ENCODE data around the gene MRPL37. TPM values are rescaled to one million over a fixed set of nuclear protein-coding genes. Genes with fewer than 3 reads are reported as not detected.

MRPL37 gene
- total RNA-seq, 6 experiments from 2014 or later, result 56.2 to 108 (median 73.4) TPM

DNA sequence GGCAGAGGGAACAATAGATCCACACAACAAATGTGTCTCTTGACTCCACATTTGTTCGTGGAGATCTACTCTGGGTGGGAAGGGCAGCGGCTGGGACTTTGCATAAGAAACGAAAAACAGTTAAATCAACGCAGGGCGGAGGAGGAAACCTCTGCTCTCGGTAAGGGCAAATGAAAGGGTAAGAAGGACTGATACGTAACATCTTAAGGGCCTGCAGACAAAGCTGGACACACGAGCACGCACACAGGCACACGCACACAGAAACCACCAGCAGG, 57.3 kb downstream of the MRPL37 start:
- intact Hi-C loops (cut with DNase I), result no loop called here
- no peak overlapping the region for H3K4me3 ChIP-seq
- no peak for DNase-seq
- TF ChIP-seq, protein P1, sequence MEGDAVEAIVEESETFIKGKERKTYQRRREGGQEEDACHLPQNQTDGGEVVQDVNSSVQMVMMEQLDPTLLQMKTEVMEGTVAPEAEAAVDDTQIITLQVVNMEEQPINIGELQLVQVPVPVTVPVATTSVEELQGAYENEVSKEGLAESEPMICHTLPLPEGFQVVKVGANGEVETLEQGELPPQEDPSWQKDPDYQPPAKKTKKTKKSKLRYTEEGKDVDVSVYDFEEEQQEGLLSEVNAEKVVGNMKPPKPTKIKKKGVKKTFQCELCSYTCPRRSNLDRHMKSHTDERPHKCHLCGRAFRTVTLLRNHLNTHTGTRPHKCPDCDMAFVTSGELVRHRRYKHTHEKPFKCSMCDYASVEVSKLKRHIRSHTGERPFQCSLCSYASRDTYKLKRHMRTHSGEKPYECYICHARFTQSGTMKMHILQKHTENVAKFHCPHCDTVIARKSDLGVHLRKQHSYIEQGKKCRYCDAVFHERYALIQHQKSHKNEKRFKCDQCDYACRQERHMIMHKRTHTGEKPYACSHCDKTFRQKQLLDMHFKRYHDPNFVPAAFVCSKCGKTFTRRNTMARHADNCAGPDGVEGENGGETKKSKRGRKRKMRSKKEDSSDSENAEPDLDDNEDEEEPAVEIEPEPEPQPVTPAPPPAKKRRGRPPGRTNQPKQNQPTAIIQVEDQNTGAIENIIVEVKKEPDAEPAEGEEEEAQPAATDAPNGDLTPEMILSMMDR (IDR thresholded peaks at IDR 0.05), result no peak
- no peak for TF ChIP-seq POLR2A (IDR thresholded peaks at IDR 0.05)
- no peaks in the 10 kb centered on the region for H3K9me3 ChIP-seq
- no peak for ATAC-seq
- H3K27me3 ChIP-seq, result no peaks in the 10 kb centered on the region
- WGBS (ENCODE audit: insufficient coverage, low coverage, low lambda C conversion rate, missing lambda C conversion rate), result 81% methylated on average over 10 of the region's 10 CpGs
- H3K4me1 ChIP-seq, result peaks cover 0 to 1% (median 0%) of the 10 kb centered on the region in 4 donors
- H3K36me3 ChIP-seq, result no peaks in the 10 kb centered on the region
- H3K27ac ChIP-seq, result no peak overlapping the region

DNA sequence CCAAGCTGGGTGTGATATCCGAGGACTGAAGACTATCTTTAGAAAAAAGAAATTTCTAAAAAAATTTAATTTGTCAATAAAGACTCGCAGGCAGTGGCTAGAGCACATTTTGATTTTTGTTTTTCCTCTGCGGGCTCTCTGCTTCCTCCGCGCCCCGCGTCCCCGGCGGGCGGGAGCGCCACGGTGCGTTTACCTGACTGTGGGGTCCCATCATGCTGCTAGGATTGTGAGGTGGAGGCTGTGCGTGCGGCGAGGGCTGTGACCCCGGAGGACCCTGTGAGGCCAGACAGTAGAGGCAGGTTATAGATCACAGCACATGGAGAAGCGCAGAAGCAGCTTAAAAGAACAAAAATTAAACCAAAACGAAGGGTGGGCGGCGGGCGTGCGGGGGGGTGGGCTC, 57.9 kb downstream of the MRPL37 start:
- Histone ChIP-seq H3K9me3 (no peaks in the 10 kb centered on the region), H3K36me3 (no peaks in the 10 kb centered on the region), H3K4me3 (no peak overlapping the region), H3K27me3 (no peaks in the 10 kb centered on the region), H3K4me1 (peaks cover 0 to 7% (median 0%) of the 10 kb centered on the region in 4 donors), H3K27ac (no peak overlapping the region)
- DNase-seq, result no peak
- ATAC-seq, result no peak
- intact Hi-C loops (cut with DNase I), result no loop called here
- WGBS (ENCODE audit: insufficient coverage, low coverage, low lambda C conversion rate, missing lambda C conversion rate), result 90% methylated on average over 20 of the region's 23 CpGs
- TF ChIP-seq, protein P1 (IDR thresholded peaks at IDR 0.05), result no peak
- TF ChIP-seq POLR2A (IDR thresholded peaks at IDR 0.05), result no peak

DNA sequence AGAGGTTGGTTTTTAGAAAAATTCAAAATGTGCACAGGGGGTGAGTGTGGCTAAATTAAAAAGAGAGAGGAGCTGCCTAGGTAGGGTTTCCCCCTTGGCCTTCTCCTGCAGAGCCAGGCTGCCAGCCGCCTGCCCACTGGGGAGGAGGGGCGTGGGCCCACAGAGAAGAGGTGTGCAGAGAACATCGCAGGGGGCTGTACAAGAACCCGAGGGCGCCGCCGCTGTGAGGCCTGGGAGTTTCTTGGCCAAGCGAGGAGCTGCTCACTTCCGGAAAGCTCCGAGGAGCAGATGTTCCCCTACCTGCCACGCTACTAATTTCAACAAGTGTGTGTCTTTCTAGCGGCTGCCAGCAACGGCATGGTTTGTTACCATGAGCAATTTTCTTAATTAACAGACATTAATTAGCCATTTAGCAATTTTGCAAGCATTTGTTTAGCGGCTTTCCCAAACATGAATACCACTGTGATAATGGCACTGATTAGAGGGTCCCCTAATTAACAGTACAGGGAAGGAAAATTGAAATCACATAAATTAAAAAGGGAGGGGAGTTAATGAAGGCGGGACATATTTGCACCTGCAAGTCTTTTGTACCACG, 59.7 kb downstream of the MRPL37 start:
- H3K4me3 ChIP-seq, result no peak overlapping the region
- no peak for DNase-seq
- no peak for TF ChIP-seq POLR2A (IDR thresholded peaks at IDR 0.05)
- TF ChIP-seq, protein P1 (IDR thresholded peaks at IDR 0.05), result no peak
- no peaks in the 10 kb centered on the region for H3K36me3 ChIP-seq
- H3K27ac ChIP-seq, result no peak overlapping the region
- H3K4me1 ChIP-seq, result peaks cover 0 to 8% (median 0%) of the 10 kb centered on the region in 4 donors
- H3K9me3 ChIP-seq, result no peaks in the 10 kb centered on the region
- H3K27me3 ChIP-seq, result no peaks in the 10 kb centered on the region
- 91% methylated on average over 9 of the region's 16 CpGs for WGBS (ENCODE audit: insufficient coverage, low coverage, low lambda C conversion rate, missing lambda C conversion rate)
- no peak for ATAC-seq
- intact Hi-C loops (cut with DNase I), result no loop called here

DNA sequence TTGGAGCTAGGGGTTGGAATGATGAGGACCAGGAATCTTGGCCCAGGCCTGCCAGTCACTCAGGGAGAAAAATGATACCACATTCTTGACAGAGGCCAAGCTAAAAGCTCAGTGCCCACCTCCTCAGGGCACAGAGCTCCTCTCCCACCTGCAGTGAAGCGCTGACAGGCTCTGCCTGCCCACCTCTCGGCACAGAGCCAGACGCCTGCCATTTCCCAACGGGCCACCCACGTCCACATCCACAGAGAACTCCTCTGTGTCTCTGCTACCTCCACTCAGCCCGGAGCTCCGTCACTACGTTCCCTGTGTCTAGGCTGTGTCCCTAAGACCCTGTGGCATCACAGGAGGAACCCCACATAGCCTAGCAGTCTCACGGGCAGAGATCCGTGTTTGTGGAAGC, 60.8 kb downstream of the MRPL37 start:
- no peaks in the 10 kb centered on the region for H3K9me3 ChIP-seq
- no peak for ATAC-seq
- no peak overlapping the region for H3K27ac ChIP-seq
- no peaks in the 10 kb centered on the region for H3K27me3 ChIP-seq
- H3K4me1 ChIP-seq, result peaks cover 0 to 8% (median 0%) of the 10 kb centered on the region in 4 donors
- no peak overlapping the region for H3K4me3 ChIP-seq
- no CpG with 5 or more reads among the region's 10 CpGs for WGBS (ENCODE audit: insufficient coverage, low coverage, low lambda C conversion rate, missing lambda C conversion rate)
- intact Hi-C loops (cut with DNase I), result no loop called here
- no peak for DNase-seq
- TF ChIP-seq POLR2A (IDR thresholded peaks at IDR 0.05), result no peak
- TF ChIP-seq, protein P1 (IDR thresholded peaks at IDR 0.05), result no peak
- H3K36me3 ChIP-seq, result no peaks in the 10 kb centered on the region

DNA sequence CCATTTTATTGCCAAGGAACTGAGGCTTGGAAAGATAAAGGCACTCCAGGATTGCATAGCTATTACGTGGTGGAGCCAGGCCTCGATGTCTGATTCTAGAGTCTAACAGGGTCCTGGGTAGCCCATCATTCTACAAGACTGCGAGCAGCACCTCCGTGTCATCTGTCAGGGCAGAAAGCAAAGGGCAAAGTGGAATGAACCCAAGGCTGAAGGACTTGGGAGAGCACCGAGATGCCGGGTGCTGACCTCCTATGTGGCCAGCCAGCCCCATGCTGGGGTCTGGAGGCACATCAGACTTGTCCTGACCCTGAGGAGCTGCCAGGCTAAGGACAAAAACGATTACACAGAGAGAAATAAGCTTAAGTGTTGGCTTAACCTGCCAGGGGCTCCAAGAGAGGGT, 62.3 kb downstream of the MRPL37 start:
- DNase-seq, result no peak
- ATAC-seq, result peak in 2 of 4 donors; percentile 11 to 30
- intact Hi-C loops (cut with DNase I), result no loop called here
- Histone ChIP-seq H3K27ac (no peak overlapping the region), H3K4me3 (no peak overlapping the region), H3K27me3 (no peaks in the 10 kb centered on the region), H3K36me3 (no peaks in the 10 kb centered on the region), H3K9me3 (no peaks in the 10 kb centered on the region), H3K4me1 (peaks cover 0 to 8% (median 0%) of the 10 kb centered on the region in 4 donors)
- WGBS (ENCODE audit: insufficient coverage, low coverage, low lambda C conversion rate, missing lambda C conversion rate), result 6% methylated on average over 3 of the region's 7 CpGs
- TF ChIP-seq, protein P1 (IDR thresholded peaks at IDR 0.05), result no peak
- TF ChIP-seq POLR2A (IDR thresholded peaks at IDR 0.05), result no peak

Data from right lobe of liver (tissue), 6 donors.